NCI-H69 (cell line): ENCODE data around the gene PPIA.

Experiments
- DNase-seq: peaks from one replicate; lab custom pipeline; 2025; lab: John Stamatoyannopoulos, UW

Gene PPIA

GRCh38 chr7:44796504-44797328 is at the start of gene PPIA:
PPIA (plus strand) TSS chr7:44796681; CDS start chr7:44796725, 44 bp downstream.
- peak; percentile 100 for DNase-seq

GRCh38 chr7:44748045-44748947 is 48.2 kb upstream of the PPIA start, which contains the start of gene ZMIZ2:
ZMIZ2 (plus strand) TSS chr7:44748847; CDS start chr7:44756250, 7,403 bp downstream.
- DNase-seq, result peak; percentile 99

- peak; percentile 88 for DNase-seq
These were observed 47.3 kb upstream of the PPIA start for GRCh38 chr7:44748948-44749731.

GRCh38 chr7:44749992-44750391 is 46.5 kb upstream of the PPIA start:
- no peak for DNase-seq

GRCh38 chr7:44750424-44750823 is 46.1 kb upstream of the PPIA start:
- no peak for DNase-seq

GRCh38 chr7:44750921-44751571 is 45.4 kb upstream of the PPIA start:
- DNase-seq, result peak; percentile 25

- no peak for DNase-seq
These were observed 43.7 kb upstream of the PPIA start for GRCh38 chr7:44752822-44753221.

GRCh38 chr7:44754802-44755697 is 41.4 kb upstream of the PPIA start:
- DNase-seq, result no peak

- no peak for DNase-seq
These were observed 40.5 kb upstream of the PPIA start for GRCh38 chr7:44755698-44756627.

- no peak for DNase-seq
These were observed 39.6 kb upstream of the PPIA start for GRCh38 chr7:44756904-44757303.

GRCh38 chr7:44757311-44757710 is 39.2 kb upstream of the PPIA start:
- DNase-seq, result no peak

- no peak for DNase-seq
These were observed 38.7 kb upstream of the PPIA start for GRCh38 chr7:44757739-44758138.

GRCh38 chr7:44759246-44759645 is 37.2 kb upstream of the PPIA start:
- DNase-seq, result no peak

- DNase-seq, result no peak
These were observed 36.4 kb upstream of the PPIA start for GRCh38 chr7:44760034-44760580.

- DNase-seq, result no peak
These were observed 35.0 kb upstream of the PPIA start for GRCh38 chr7:44761207-44762161.

- no peak for DNase-seq
These were observed 34.2 kb upstream of the PPIA start for GRCh38 chr7:44762300-44762699.

GRCh38 chr7:44762726-44763522 is 33.6 kb upstream of the PPIA start:
- no peak for DNase-seq
